Left ventricle myocardium inferior (tissue), 1 donor: ENCODE results near the gene DACT2. TPM values are rescaled to one million over a fixed set of nuclear protein-coding genes. Genes with fewer than 3 reads are reported as not detected.

Experiments used
- DNase-seq: peaks from one replicate; pipeline ENCODE4 v3.0.0-alpha.2; 2020
- H3K27ac ChIP-seq: fragments of 200-600 bp; replicated peaks from 2 replicates; pipeline ENCODE4 v1.8.0; 2021
- H3K27me3 ChIP-seq: fragments of 200-600 bp; 2 replicates; pipeline ENCODE4 v1.8.0; 2021; ENCODE audit warnings: low read depth
- H3K36me3 ChIP-seq: fragments of 200-600 bp; 2 replicates; pipeline ENCODE4 v1.8.0; 2021
- H3K4me1 ChIP-seq: fragments of 200-600 bp; 2 replicates; pipeline ENCODE4 v1.8.0; 2021
- H3K4me3 ChIP-seq: fragments of 200-600 bp; 2 replicates; pipeline ENCODE4 v1.8.0; 2021; ENCODE audit warnings: mild to moderate bottlenecking, moderate library complexity
- H3K9me3 ChIP-seq: fragments of 200-600 bp; replicated peaks from 2 replicates; pipeline ENCODE4 v1.8.0; 2021
- intact Hi-C: fragments of 100-400 bp; cut with micrococcal nuclease; formaldehyde crosslinking; loops from one replicate; pipeline ENCODE4 v1.11.0; 2022
- total RNA-seq: library from RNA; stranded (reverse); fragmentation: NEBNext Ultra II Directional; extraction: Animal tissue kit (Norgen Biotek cat#: 25700); gene quantifications from one replicate; pipeline ENCODE4 v1.2.1, GENCODE V29; 2021
- TF ChIP-seq, protein P1 (sequence below): fragments of 200-600 bp; IDR thresholded peaks from 2 replicates; pipeline ENCODE4 v1.8.0; 2021; ENCODE audit warnings: antibody characterized with exemption, mild to moderate bottlenecking, borderline replicate concordance
- donor health status: DM: no; HTN: yes; CAD: no; lungs with severe emphysema.

Gene DACT2
- total RNA-seq, 1 donor from 2014 or later: 2.3 TPM

DNA sequence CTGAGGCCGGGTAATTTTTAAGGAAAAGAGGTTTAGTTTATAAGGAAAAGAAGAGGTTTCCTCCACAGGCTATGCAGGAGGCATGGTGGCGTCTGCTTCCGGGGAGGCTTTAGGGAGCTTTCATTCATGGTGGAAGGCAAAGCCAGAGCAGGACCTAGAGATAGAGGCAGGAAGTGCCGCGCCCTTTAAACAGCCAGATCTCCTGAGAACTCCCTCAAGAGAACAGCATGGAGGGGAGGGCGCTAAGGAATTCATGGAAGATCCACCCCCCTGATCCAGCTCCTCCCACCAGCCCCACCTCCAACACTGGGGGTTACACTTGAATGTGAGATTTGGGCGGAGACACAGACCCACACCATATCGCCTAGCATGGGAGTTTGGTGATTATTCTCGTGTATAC is 13.9 kb upstream of the DACT2 start:
- Histone ChIP-seq H3K36me3 (no peaks in the 10 kb centered on the region), H3K4me1 (no peaks in the 10 kb centered on the region), H3K27me3 (peaks cover 90% of the 10 kb centered on the region), H3K27ac (no peak overlapping the region), H3K4me3 (no peak overlapping the region), H3K9me3 (no peaks in the 10 kb centered on the region)
- no peak for DNase-seq
- intact Hi-C loops: no loop called here
- TF ChIP-seq, protein P1, sequence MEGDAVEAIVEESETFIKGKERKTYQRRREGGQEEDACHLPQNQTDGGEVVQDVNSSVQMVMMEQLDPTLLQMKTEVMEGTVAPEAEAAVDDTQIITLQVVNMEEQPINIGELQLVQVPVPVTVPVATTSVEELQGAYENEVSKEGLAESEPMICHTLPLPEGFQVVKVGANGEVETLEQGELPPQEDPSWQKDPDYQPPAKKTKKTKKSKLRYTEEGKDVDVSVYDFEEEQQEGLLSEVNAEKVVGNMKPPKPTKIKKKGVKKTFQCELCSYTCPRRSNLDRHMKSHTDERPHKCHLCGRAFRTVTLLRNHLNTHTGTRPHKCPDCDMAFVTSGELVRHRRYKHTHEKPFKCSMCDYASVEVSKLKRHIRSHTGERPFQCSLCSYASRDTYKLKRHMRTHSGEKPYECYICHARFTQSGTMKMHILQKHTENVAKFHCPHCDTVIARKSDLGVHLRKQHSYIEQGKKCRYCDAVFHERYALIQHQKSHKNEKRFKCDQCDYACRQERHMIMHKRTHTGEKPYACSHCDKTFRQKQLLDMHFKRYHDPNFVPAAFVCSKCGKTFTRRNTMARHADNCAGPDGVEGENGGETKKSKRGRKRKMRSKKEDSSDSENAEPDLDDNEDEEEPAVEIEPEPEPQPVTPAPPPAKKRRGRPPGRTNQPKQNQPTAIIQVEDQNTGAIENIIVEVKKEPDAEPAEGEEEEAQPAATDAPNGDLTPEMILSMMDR: no peak

DNA sequence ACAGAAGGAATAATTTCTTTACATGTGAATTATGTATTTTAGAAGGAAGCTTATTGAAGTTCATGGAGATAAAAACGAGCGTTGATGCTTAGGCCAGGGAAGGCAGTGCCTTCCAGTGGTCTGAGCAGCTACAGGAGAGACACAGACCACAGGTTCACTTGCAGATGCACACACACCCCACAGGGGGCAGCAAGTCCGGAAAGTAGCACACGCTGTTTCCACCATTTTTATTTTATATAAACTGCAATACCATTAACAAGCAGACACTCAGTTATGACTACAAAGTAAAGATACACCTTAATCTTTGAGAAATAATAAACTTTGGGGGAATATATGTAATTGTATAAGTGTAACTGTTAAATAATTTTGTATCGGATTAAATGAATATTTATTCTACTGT is 13.5 kb upstream of the DACT2 start:
- no peaks in the 10 kb centered on the region for H3K9me3 ChIP-seq
- TF ChIP-seq, protein P1: peak; percentile 24
- H3K27ac ChIP-seq: no peak overlapping the region
- intact Hi-C loops: no loop called here
- DNase-seq: no peak
- H3K27me3 ChIP-seq: peaks cover 90% of the 10 kb centered on the region
- H3K4me1 ChIP-seq: no peaks in the 10 kb centered on the region
- H3K4me3 ChIP-seq: no peak overlapping the region
- no peaks in the 10 kb centered on the region for H3K36me3 ChIP-seq

DNA sequence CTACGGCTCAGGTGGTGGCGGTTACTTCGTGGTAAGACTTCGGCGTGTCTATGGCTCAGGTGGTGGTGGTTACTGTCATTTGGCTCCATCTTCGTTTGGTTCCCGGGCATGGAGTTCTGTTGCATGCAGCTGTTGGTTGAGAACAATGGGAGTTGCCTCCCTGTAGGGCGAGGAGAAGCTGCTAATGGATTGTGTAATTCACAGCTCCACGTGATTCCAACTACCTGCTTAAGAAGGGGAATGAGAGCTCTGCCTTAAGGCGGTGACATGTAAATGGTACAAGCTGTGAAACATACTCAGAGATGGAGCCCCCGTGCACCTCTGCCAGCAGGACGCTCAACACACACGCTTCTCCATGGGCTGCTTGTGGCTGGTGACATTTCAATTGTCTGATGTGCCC is 12.4 kb upstream of the DACT2 start:
- Histone ChIP-seq H3K4me1 (no peaks in the 10 kb centered on the region), H3K9me3 (no peaks in the 10 kb centered on the region), H3K36me3 (no peaks in the 10 kb centered on the region), H3K27me3 (peaks cover 93% of the 10 kb centered on the region), H3K4me3 (no peak overlapping the region), H3K27ac (no peak overlapping the region)
- DNase-seq: no peak
- TF ChIP-seq, protein P1: no peak
- intact Hi-C loops: no loop called here

DNA sequence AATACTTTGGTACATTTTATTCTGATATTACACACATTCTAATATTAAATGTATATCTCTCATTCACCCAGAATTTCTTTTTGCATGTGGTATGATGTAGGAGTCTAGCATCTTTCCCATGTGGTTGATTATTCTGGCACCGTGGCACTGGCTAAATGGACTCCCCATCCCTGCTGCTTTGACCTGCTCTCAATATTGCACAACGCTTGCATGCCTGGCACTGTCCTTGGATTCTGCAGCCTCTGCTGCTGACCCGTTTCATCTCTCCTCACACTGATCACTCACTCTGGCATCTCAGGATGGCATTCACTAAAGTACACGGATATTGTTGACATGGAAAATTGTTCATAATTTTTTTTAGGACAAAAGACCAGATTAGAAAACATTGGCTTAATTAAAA is 11.5 kb upstream of the DACT2 start:
- TF ChIP-seq, protein P1: no peak
- no peaks in the 10 kb centered on the region for H3K9me3 ChIP-seq
- no peaks in the 10 kb centered on the region for H3K4me1 ChIP-seq
- H3K36me3 ChIP-seq: no peaks in the 10 kb centered on the region
- H3K27ac ChIP-seq: no peak overlapping the region
- intact Hi-C loops: no loop called here
- H3K27me3 ChIP-seq: peaks cover 93% of the 10 kb centered on the region
- no peak for DNase-seq
- no peak overlapping the region for H3K4me3 ChIP-seq

DNA sequence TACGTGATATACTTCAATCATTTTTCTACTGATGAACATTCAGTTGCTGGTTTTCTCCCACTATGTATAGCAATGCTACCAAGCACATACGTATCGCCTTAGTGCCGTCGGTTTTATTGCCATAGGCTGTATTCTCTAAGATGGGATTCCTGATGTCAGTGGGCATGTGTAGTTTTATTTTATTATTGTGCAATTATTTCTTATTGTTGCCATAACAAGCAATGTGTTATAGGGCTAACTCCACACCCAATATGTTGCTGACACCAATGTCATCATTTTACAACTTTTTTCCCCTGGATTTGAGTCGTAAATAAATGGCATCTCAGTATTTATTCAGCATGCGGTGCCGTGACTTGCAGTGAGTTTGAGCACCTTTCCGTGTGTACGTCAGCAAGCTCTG is 10.8 kb upstream of the DACT2 start:
- TF ChIP-seq, protein P1: no peak
- H3K36me3 ChIP-seq: no peaks in the 10 kb centered on the region
- H3K27ac ChIP-seq: no peak overlapping the region
- H3K9me3 ChIP-seq: peaks cover 2% of the 10 kb centered on the region
- H3K4me1 ChIP-seq: no peaks in the 10 kb centered on the region
- H3K4me3 ChIP-seq: no peak overlapping the region
- no peak for DNase-seq
- intact Hi-C loops: no loop called here
- peaks cover 93% of the 10 kb centered on the region for H3K27me3 ChIP-seq

DNA sequence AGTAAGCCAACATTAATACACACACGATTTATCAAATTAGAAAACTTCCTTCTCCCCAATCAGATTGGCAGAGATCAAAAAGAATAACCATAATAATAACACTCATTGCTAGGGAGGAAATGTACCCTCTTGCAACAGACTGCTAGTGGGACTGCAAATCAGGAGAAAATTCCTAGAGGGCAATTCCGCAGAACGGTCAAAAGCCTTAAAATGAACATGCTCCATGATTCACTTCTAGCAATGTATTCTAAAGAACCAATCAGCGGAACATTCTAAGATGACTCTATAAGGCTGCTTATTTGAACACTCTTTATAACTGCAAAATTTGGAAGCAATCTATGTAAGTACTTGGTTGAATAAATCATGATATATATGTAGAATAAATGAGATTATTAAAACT is 8.5 kb upstream of the DACT2 start:
- Histone ChIP-seq H3K27me3 (peaks cover 96% of the 10 kb centered on the region), H3K36me3 (no peaks in the 10 kb centered on the region), H3K9me3 (peaks cover 9% of the 10 kb centered on the region), H3K4me1 (no peaks in the 10 kb centered on the region), H3K4me3 (no peak overlapping the region), H3K27ac (no peak overlapping the region)
- intact Hi-C loops: no loop called here
- TF ChIP-seq, protein P1: no peak
- no peak for DNase-seq
